ENCODE results near the gene RALGAPA1. TPM values are rescaled to one million over a fixed set of nuclear protein-coding genes. Genes with fewer than 3 reads are reported as not detected.
"Not testable (repeated sequence)": the region's sequence is repeated elsewhere in the genome, so short reads cannot be mapped to it uniquely, and the experiment has no call there.

RALGAPA1 gene
- total RNA-seq, 1 donor from 2014 or later: 127 TPM

- ATAC-seq: no peak
- no peak for DNase-seq (ENCODE audit: low spot score)
- intact Hi-C loops (cut with DNase I): no loop called here
Observed at GRCh38 chr14:35725930-35726329, 83.2 kb downstream of the RALGAPA1 start.

- ATAC-seq (no peak), DNase-seq (ENCODE audit: low spot score) (no peak)
- intact Hi-C loops (cut with DNase I): no loop called here
Observed at GRCh38 chr14:35715079-35715478, 94.0 kb downstream of the RALGAPA1 start.

- intact Hi-C loops (cut with DNase I): no loop called here
- DNase-seq (ENCODE audit: low spot score) (no peak), ATAC-seq (no peak)
Observed at GRCh38 chr14:35712466-35712865, 96.6 kb downstream of the RALGAPA1 start.

GRCh38 chr14:35708062-35708461 lies 101.0 kb downstream of the RALGAPA1 start:
- no peak for ATAC-seq
- no peak for DNase-seq (ENCODE audit: low spot score)
- intact Hi-C loops (cut with DNase I): no loop called here

GRCh38 chr14:35705636-35706035 lies 103.5 kb downstream of the RALGAPA1 start:
- ATAC-seq: no peak
- intact Hi-C loops (cut with DNase I): no loop called here
- DNase-seq (ENCODE audit: low spot score): no peak

- intact Hi-C loops (cut with DNase I): no loop called here
- DNase-seq (ENCODE audit: low spot score): no peak
- no peak for ATAC-seq
Observed at GRCh38 chr14:35704793-35705493, 104.2 kb downstream of the RALGAPA1 start.

- ATAC-seq (no peak), DNase-seq (ENCODE audit: low spot score) (no peak)
- intact Hi-C loops (cut with DNase I): no loop called here
Observed at GRCh38 chr14:35701531-35701930, 107.6 kb downstream of the RALGAPA1 start.

- no peak for DNase-seq (ENCODE audit: low spot score)
- no peak for ATAC-seq
- intact Hi-C loops (cut with DNase I): no loop called here
Observed at GRCh38 chr14:35699791-35700444, 109.2 kb downstream of the RALGAPA1 start.

- intact Hi-C loops (cut with DNase I): no loop called here
- DNase-seq (ENCODE audit: low spot score) (no peak), ATAC-seq (no peak)
Observed at GRCh38 chr14:35696575-35696974, 112.5 kb downstream of the RALGAPA1 start.

GRCh38 chr14:35696119-35696518 lies 113.0 kb downstream of the RALGAPA1 start:
- DNase-seq (ENCODE audit: low spot score) (no peak), ATAC-seq (no peak)
- intact Hi-C loops (cut with DNase I): no loop called here

- intact Hi-C loops (cut with DNase I): no loop called here
- ATAC-seq: no peak
Observed at GRCh38 chr14:35695647-35696046, 113.4 kb downstream of the RALGAPA1 start.

GRCh38 chr14:35695072-35695471 lies 114.0 kb downstream of the RALGAPA1 start:
- ATAC-seq: no peak
- DNase-seq (ENCODE audit: low spot score): no peak
- intact Hi-C loops (cut with DNase I): no loop called here

More at GRCh38 chr14:35695647-35696046, 113.4 kb downstream of the RALGAPA1 start:
- no peak for DNase-seq (ENCODE audit: low spot score)

- intact Hi-C loops (cut with DNase I): no loop called here
- no peak for ATAC-seq
- DNase-seq (ENCODE audit: low spot score): no peak
Observed at GRCh38 chr14:35689000-35689460, 120.1 kb downstream of the RALGAPA1 start.

GRCh38 chr14:35688126-35688826 lies 120.8 kb downstream of the RALGAPA1 start:
- DNase-seq (ENCODE audit: low spot score) (no peak), ATAC-seq (no peak)
- intact Hi-C loops (cut with DNase I): no loop called here

- intact Hi-C loops (cut with DNase I): no loop called here
- ATAC-seq: no peak
- no peak for DNase-seq (ENCODE audit: low spot score)
Observed at GRCh38 chr14:35687335-35687939, 121.7 kb downstream of the RALGAPA1 start.

GRCh38 chr14:35683688-35684087 lies 125.4 kb downstream of the RALGAPA1 start:
- not testable (repeated sequence) for ATAC-seq

GRCh38 chr14:35682802-35683201 lies 126.3 kb downstream of the RALGAPA1 start:
- intact Hi-C loops (cut with DNase I): no loop called here
- DNase-seq (ENCODE audit: low spot score) (no peak), ATAC-seq (no peak)

More at GRCh38 chr14:35683688-35684087, 125.4 kb downstream of the RALGAPA1 start:
- intact Hi-C loops (cut with DNase I); DNase-seq (ENCODE audit: low spot score): not testable (repeated sequence)

GRCh38 chr14:35678403-35679028 lies 130.6 kb downstream of the RALGAPA1 start:
- ATAC-seq (no peak), DNase-seq (ENCODE audit: low spot score) (no peak)
- intact Hi-C loops (cut with DNase I): no loop called here

- no peak for ATAC-seq
- DNase-seq (ENCODE audit: low spot score): no peak
- intact Hi-C loops (cut with DNase I): no loop called here
Observed at GRCh38 chr14:35669782-35670181, 139.3 kb downstream of the RALGAPA1 start.
